Activated CD4-positive, alpha-beta T cell treated with anti-CD3 and anti-CD28 coated beads, Interleukin-2, amount 10 ng/mL, durations not matched to agents 24 days and 14 days (primary cell): ENCODE results near the gene ATP5MC3. TPM values are rescaled to one million over a fixed set of nuclear protein-coding genes. Genes with fewer than 3 reads are reported as not detected.

Experiments
- DNase-seq: peaks from one replicate; pipeline ENCODE4 v3.0.0; 2022
- H3K27ac Mint-ChIP-seq: one replicate; pipeline ENCODE4 v1.8.0; 2022; ENCODE audit warnings: mild to moderate bottlenecking, mixed read lengths
- H3K27me3 Mint-ChIP-seq: one replicate; pipeline ENCODE4 v1.8.0; 2022; ENCODE audit warnings: mixed read lengths
- H3K36me3 Mint-ChIP-seq: one replicate; pipeline ENCODE4 v1.8.0; 2022; ENCODE audit warnings: low read depth, mild to moderate bottlenecking, mixed read lengths
- H3K4me1 Mint-ChIP-seq: one replicate; pipeline ENCODE4 v1.8.0; 2021; ENCODE audit warnings: mixed read lengths
- H3K4me3 Mint-ChIP-seq: one replicate; pipeline ENCODE4 v1.8.0; 2022; ENCODE audit warnings: mild to moderate bottlenecking, moderate library complexity, mixed read lengths
- H3K9me3 Mint-ChIP-seq: one replicate; pipeline ENCODE4 v1.8.0; 2021; ENCODE audit warnings: mixed read lengths
- intact Hi-C: fragments of 100-400 bp; cut with micrococcal nuclease; formaldehyde crosslinking; loops from one replicate; pipeline ENCODE4 v1.15.1; 2023
- total RNA-seq: library from RNA; stranded (reverse); gene quantifications from 2 replicates; pipeline ENCODE4 v1.2.3, GENCODE V29; 2022

ATP5MC3 gene
- total RNA-seq, 1 donor from 2014 or later, result 414 TPM

DNA sequence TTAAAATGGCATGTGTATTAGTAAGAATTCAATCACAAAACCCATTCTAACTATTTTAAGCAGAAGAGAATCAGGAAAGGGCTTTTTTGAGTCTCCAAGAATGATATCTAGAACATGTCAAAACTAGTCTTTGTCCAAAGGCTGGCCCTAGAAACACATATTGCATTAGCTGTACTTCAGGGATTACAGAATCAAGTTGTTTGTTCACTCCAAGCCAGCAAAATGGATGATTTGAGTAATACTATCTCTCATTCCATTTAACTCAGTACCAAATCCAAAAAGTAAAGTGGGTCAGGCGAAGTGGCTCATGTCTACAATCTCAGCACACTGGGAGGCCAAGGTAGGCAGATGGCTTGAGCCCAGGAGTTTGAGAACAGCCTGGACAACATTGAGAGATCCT is 54.8 kb downstream of the ATP5MC3 start:
- Mint-ChIP-seq H3K36me3 (peaks cover 36% of the 10 kb centered on the region), H3K9me3 (no peaks in the 10 kb centered on the region), H3K27ac (no peak overlapping the region), H3K27me3 (no peaks in the 10 kb centered on the region), H3K4me1 (peaks cover 3% of the 10 kb centered on the region), H3K4me3 (no peak overlapping the region)
- DNase-seq, result no peak
- intact Hi-C loops, result no loop called here

Other genes starting within 250 kb of the ATP5MC3 start
- gene CHN1, start 176.3 kb downstream of the ATP5MC3 start, total RNA-seq, result 3.1 and 5.1 TPM in 2 replicates
- gene ATF2, start 13.5 kb downstream of the ATP5MC3 start, total RNA-seq, result 58.8 and 60.2 TPM in 2 replicates